Right hindlimb (tissue), 1 donor: ENCODE results near the gene PXDC1.
"Not testable (repeated sequence)": the region's sequence is repeated elsewhere in the genome, so short reads cannot be mapped to it uniquely, and the experiment has no call there.

Source experiments
- DNase-seq: peaks from one replicate; pipeline ENCODE4 v3.0.0-alpha.2; 2018

The PXDC1 gene

DNA sequence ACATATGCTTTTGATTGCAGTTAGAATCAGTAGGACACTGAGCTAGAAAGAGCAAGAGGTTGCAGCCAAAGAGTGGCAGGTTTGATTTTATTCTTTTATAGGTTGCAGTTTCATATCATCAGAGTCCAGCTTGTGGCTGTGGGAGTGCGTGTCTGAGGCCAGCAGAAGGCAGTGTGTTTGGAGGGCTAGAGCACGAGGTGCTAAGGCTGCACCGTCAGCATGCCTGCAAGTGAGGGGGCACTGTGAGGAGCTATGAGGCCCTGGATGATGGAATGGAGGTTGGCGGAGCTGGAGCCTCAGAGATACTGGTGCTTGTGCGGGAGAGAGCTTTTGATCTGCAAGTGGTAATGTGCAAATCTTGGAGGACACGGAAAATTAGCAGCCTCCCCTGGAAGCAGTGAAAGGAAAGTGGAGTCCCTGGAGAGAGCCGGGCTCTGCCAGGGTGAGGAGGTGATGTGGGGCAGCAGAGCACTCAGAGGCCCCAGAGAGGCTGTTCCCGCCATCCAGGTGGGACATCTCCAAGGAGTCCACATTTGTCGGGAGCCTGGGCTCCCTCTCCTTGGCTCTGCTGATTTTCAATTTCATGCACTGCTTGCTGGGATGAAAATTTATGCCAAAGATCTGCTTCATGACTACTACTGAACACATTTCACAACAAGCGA, 43.6 kb downstream of the PXDC1 start:
- no peak for DNase-seq

DNA sequence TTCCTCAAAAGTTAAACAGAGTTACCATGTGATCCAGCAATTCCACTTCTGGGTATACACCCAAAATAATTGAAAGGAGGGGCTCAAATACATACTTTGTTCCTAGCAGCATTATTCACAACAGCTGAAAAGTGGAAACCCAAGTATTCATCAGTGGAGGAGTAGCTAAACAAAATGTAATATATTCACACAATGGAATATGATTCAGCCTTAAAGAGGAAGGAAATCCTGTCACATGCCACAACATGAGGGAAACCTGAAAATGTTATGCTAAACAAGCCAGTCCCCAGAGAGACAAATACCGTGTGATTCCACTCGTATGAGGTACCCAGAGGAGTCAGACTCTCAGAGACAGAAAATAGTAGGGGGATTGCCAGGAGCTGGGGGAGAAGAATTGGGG, 44.5 kb downstream of the PXDC1 start:
- no peak for DNase-seq

DNA sequence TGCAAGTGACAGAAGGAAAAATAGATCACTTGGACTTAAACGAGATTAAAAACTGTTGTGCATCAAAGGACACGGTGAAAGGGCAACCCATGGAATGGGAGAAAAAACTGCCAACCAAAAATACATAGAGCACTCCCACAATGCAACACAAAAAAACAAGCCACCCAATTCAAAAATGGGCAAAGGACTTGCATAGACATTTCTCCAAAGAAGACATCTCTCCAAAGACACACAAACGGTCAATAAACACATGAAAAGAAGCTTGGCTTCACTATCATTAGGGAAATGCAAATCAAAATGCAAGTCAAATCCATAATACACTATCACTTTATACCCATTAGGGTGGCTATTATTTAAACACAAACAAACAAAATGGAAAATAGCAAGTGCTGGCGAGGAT, 45.0 kb downstream of the PXDC1 start:
- DNase-seq, result no peak

DNA sequence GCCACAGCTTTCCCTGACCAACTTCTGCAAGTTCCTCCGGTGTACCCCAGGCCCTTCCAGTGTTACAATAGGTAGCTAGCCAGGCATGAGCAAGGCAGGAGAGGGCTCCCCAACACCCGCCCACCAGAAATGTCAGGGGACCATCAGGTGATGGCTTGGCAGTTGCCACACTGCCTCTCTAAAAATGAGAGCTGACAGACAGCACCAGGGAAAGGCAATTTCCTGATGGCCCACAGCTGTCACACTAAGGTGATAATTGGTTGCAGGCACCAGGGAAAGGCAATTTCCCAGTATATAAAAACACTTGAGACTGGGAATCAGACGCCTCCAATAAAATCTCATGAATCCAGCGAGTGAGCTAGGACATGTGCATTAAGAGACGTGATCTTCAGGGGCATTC, 49.9 kb downstream of the PXDC1 start:
- DNase-seq, result no peak

DNA sequence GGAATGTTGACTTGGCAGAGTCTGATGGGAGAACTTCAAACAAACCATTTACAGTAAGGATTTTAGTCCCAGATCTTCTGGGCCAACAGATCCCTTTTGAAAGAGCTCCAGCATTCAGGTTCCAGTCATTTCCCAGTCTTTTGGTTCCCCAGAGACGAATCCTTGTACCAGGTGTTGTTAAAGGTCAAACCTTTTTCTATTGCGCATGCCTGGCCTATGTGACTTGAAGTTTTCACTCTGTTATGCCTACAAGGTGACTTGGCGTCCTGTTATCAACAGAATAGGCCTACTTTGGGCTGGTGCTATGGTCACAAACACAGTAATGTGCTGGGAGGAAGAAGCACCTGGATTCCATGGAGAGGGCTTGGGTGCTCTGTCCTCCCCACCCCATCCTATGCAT, 52.3 kb downstream of the PXDC1 start:
- no peak for DNase-seq

DNA sequence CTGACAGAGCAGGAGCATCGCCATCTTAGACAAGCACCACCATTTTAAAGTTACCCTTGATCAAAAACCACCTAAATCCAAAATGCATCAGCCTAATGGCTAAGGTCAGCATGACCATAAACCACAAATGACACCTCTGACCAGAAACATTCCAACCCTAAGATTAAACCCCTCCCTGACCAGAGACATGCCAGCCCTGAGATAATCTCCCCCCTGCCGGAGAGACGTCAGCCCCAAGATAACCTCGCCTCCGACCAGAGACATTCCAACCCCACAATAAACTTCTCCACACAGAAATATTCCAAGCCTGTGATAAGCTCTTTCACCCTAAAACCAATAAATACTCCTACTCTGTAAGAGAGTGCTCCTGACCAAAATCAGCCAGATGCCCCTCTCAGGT, 53.5 kb downstream of the PXDC1 start:
- no peak for DNase-seq

DNA sequence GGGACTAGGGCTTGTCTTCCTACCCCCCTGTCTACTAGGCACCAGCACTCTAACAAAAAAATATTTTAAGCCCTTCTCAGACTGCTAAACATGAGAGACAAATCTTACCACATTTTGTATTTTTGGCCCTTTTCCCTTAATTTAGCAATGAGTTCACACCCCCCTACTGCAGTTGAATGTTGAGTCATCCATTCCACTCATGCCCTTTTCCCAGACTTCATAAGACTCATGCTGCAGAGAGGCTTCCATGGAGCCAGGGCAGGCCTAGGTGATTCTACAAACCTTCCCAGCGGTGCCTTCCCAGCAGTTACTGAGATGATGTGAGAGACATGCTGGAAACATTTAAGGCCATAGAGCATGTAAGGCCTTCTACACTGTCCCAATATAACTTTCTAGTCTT, 53.9 kb downstream of the PXDC1 start:
- no peak for DNase-seq

DNA sequence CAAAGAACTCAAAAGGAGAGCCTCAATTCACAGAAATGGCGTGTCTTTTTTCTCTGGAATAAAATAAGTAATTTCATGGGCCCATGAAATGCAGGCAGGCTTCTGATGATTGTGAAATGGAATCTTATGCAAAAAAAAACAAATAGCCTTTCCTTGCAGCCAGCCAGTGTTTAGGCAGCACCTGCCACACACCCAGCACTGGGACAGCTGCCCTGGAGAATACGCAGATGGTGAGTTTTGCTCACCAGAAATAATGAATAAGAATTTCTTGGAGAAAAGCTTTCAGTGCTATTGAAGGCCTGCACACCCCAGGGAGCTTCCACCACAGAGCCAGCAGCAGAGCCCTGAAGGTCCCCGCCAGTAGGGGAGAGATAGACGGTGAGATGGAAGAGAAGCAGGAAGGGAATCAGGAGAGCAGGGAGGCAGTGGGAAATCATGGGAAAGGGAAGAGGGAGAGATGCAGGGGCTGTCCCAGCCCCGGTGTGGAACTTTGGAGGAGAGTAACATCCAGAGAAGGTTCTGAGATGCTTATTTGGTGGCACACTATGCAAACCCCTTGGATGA, 54.9 kb downstream of the PXDC1 start:
- DNase-seq, result no peak

DNA sequence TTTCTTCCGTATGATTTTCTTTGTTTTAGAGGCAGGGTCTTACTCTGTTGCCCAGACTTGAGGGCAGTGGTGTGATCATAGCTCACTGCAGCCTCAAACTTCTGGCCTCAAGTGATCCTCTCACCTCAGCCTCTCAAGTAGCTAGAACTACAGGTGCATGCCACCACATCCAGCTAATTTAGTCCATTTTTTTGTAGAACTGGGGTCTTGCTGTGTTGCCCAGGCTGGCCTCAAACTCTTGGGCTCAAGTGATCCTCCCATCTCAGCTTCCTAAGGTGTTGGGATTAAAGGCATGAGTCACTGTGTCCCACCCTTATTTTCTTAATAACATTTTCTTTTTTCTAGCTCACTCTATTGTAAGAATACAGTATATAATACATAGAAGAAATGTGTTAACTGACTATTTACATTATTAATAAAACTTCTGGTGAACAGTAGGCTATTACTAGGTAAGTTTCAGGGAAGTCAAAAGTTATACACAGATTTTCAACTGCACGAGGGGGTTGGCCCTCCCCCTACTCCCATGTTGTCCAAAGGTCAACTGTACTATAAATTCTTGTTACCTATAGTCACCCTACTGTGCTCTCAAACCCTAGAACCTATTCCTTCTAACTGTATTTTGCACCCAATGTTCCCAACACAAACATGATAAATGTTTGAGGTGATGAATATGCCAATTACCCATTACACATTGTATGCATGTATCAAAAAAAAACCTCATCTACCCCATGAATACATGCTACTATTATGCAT, 56.3 kb downstream of the PXDC1 start:
- DNase-seq, result no peak

DNA sequence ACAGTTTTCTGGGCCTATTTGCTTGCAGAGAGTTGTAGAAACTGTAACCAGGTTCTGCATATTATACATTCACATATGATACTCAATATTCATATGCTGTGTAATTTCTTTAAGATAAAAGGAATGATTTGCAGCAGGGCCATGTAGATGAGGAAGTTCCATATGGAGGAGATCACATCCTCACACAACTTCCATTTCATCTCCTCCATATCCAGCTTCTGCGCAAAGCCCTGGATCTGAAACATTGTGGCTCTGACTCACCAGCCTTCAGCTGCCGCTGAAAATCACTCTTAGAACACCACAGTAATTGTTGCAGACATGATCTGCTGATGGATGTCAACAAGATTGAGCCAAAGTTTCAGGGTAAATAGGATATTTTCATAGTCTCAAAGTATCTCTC, 57.7 kb downstream of the PXDC1 start:
- DNase-seq, result no peak

DNA sequence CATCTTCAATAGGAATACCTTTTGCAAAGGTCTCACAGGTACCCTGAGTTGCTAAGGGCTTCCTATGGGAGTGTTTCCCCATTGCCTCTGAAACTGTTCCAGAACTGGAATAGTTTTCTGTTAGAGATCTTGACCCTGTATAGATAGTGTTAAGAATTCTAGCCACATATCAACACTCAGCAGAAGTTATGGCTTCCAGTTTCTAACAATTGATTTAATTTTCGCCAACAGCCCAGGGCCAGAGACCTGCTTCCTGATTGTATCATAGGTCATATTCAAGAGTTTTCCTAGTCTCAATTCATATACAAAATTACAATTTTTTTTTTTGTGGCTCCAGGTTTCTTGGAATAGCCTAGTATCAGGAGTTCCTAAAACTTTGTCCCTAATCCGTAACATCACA, 61.0 kb downstream of the PXDC1 start:
- DNase-seq, result no peak

DNA sequence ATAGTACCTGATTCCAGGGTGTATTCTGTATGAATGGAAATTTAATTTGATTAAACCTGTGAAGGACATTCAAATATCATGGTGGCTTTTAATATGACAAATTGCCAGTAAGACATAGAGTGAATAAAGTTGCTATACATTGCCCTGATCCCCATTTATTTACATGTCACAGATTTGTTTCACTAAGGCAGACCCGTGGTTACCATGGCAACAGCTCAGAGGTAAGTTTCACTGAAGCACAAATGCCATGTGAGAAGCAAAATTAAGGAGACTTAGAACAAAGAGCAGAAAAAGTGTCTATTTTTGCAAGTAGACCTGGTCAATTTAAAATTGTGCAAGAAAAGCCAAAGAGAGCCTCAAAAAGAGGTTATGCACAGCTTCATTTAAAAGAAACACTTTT, 63.7 kb downstream of the PXDC1 start:
- DNase-seq, result no peak

DNA sequence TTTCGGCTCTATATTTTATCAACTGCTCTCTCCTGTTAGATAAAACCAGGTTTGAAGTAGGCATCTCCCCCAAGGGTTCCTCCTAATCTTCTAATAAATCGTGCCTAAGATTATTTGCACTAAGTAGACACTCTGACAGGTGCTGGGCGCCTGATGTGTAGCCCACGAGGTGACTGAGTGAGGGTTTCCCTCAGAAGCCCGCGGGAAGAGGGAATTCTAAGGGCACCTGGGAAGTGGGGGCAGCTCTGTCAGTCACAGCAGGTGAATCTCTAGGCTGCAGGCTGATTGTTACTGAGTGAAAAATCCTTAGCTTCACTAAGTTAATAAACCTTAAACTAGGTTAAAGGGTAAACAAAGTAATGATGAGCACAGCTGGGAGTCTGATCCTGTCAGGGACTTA, 68.2 kb downstream of the PXDC1 start:
- DNase-seq, result no peak

DNA sequence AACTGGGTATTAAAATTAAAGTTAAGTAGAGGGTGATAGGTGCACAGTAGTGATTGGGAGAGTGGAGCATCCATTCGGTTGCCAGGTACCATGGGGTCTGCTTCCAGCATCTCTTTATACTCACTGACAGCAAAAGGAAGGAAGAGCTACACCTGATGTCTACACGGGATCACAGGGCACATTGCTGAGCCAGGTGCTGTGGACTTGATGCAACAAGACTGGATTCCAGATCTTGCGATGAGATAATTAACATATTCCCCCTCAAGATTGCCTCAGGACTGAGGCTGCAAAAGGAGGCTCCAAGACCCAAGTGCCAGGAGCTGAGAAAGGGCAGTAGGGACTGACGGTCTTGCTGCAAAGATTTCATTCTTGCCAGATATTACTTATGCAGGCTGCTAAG, 72.6 kb downstream of the PXDC1 start:
- DNase-seq, result no peak

DNA sequence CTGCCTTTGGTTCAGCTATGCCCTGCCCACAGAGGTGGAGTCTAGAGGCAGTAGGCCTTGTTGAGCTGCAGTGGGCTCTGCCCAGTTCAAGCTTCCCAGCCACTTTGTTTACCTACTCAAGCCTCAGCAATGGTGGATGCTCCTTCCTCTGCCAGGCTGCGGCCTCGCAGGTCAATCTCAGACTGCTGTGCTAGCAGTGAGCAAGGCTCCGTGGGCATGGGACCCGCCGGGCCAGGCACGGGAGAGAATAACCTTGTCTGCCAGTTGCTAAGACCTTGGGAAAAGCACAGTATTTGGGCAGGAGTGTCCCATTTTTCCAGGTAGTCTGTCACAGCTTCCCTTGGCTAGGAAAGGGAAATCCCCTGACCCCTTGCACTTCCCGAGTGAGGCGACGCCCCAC, 73.8 kb downstream of the PXDC1 start:
- DNase-seq, result not testable (repeated sequence)

DNA sequence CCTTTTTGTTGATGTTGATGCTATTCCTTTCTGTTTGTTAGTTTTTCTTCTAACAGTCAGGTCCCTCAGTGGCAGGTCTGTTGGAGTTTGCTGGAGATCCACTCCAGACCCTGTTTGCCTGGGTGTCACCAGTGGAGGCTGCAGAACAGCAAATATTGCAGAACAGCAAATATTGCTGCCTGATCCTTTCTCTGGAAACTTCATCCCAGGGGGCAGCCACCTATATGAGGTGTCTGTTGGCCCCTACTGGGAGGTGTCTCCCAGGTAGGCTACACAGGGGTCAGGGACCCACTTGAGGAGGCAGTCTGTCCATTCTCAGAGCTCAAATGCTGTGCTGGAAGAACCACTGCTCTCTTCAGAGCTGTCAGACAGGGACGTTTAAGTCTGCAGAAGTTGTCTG, 74.2 kb downstream of the PXDC1 start:
- not testable (repeated sequence) for DNase-seq
